Central memory CD4-positive, alpha-beta T cell (primary cell): ENCODE results near the gene ST3GAL3.

Experiments
- DNase-seq: peaks from one replicate; pipeline ENCODE4 v3.0.0; 2022

ST3GAL3 gene

GRCh38 chr1:43880604-43881003 is 173.3 kb downstream of the ST3GAL3 start:
- no peak for DNase-seq

- no peak for DNase-seq
These were observed 174.1 kb downstream of the ST3GAL3 start for GRCh38 chr1:43881415-43881814.

GRCh38 chr1:43882763-43883162 is 175.4 kb downstream of the ST3GAL3 start:
- DNase-seq = no peak

GRCh38 chr1:43883321-43883720 is 176.0 kb downstream of the ST3GAL3 start:
- DNase-seq = no peak

- DNase-seq = no peak
These were observed 178.0 kb downstream of the ST3GAL3 start for GRCh38 chr1:43885279-43885801.

GRCh38 chr1:43887748-43888147 is 180.4 kb downstream of the ST3GAL3 start:
- DNase-seq = no peak

GRCh38 chr1:43890815-43891214 is 183.5 kb downstream of the ST3GAL3 start:
- no peak for DNase-seq

- DNase-seq = no peak
These were observed 185.7 kb downstream of the ST3GAL3 start for GRCh38 chr1:43893006-43893405.

- DNase-seq = no peak
These were observed 191.6 kb downstream of the ST3GAL3 start for GRCh38 chr1:43898981-43899380.

- no peak for DNase-seq
These were observed 193.1 kb downstream of the ST3GAL3 start for GRCh38 chr1:43900386-43900785.

GRCh38 chr1:43901196-43901961 is 194.0 kb downstream of the ST3GAL3 start:
- DNase-seq = no peak

- DNase-seq = no peak
These were observed 194.9 kb downstream of the ST3GAL3 start for GRCh38 chr1:43902058-43902831.

- DNase-seq = no peak
These were observed 197.6 kb downstream of the ST3GAL3 start for GRCh38 chr1:43904660-43905551.

- no peak for DNase-seq
These were observed 200.9 kb downstream of the ST3GAL3 start for GRCh38 chr1:43908226-43908625.

- no peak for DNase-seq
These were observed 201.5 kb downstream of the ST3GAL3 start for GRCh38 chr1:43908858-43909257.

GRCh38 chr1:43910343-43910742 is 203.0 kb downstream of the ST3GAL3 start:
- DNase-seq = no peak

- DNase-seq = no peak
These were observed 205.3 kb downstream of the ST3GAL3 start for GRCh38 chr1:43912607-43913006.

- DNase-seq = no peak
These were observed 205.7 kb downstream of the ST3GAL3 start for GRCh38 chr1:43913051-43913501.

GRCh38 chr1:43913666-43914360 is 206.5 kb downstream of the ST3GAL3 start:
- DNase-seq = no peak

- DNase-seq = no peak
These were observed 207.5 kb downstream of the ST3GAL3 start for GRCh38 chr1:43914576-43915525.

- no peak for DNase-seq
These were observed 212.6 kb downstream of the ST3GAL3 start for GRCh38 chr1:43919906-43920305.
